Lung (tissue), 10 donors: ENCODE data around the gene GH1. TPM values are rescaled to one million over a fixed set of nuclear protein-coding genes. Genes with fewer than 3 reads are reported as not detected.
A peak's percentile ranks its signal among the peaks of the same experiment; 100 is the strongest.
"Not testable (repeated sequence)": the region's sequence is repeated elsewhere in the genome, so short reads cannot be mapped to it uniquely, and the experiment has no call there.

Experiments
- ATAC-seq: fragments of 200-7000 bp; cut with Tn5 transposase; one replicate; pipeline ENCODE4 v1.9.1; 2020; ENCODE audit warnings: moderate number of reproducible peaks; ENCODE audit not compliant: insufficient read depth, low FRiP score
- DNase-seq, 3 donors: peaks; one replicate each; pipeline ENCODE4 v3.0.0-alpha.2; 2013 to 2017
- H3K27ac ChIP-seq, 2 donors: one replicate each; pipeline ENCODE4 v1.5.1; 2013; ENCODE audit warnings: mild to moderate bottlenecking in 2 of 2, moderate library complexity in 2 of 2, control low read depth in 1 of 2, inconsistent platforms in 1 of 2, low read depth in 1 of 2, low read length in 1 of 2
- H3K27me3 ChIP-seq, 3 donors: one replicate each; pipeline ENCODE4 v1.5.1; 2013; ENCODE audit warnings: low read length in 2 of 3; ENCODE audit not compliant: control insufficient read depth in 3 of 3, insufficient read depth in 3 of 3
- H3K36me3 ChIP-seq, 4 donors: one replicate each; pipeline ENCODE4 v1.5.1; 2013; ENCODE audit warnings: low read length in 4 of 4, mild to moderate bottlenecking in 1 of 4, moderate library complexity in 1 of 4; ENCODE audit not compliant: control insufficient read depth in 4 of 4, insufficient read depth in 4 of 4
- H3K4me1 ChIP-seq, 5 donors: one replicate each; pipeline ENCODE4 v1.5.1; 2013; ENCODE audit warnings: low read length in 5 of 5, mild to moderate bottlenecking in 2 of 5, moderate library complexity in 1 of 5; ENCODE audit not compliant: control insufficient read depth in 5 of 5, insufficient read depth in 5 of 5
- H3K4me3 ChIP-seq: one replicate; pipeline ENCODE4 v1.5.1; 2013; ENCODE audit warnings: mild to moderate bottlenecking, control low read depth, moderate library complexity
- H3K9ac ChIP-seq, 2 donors: one replicate each; pipeline ENCODE4 v1.5.1; 2013; ENCODE audit warnings: low read length in 2 of 2, control low read depth in 1 of 2; ENCODE audit not compliant: insufficient read depth in 1 of 2
- H3K9me3 ChIP-seq, 4 donors: one replicate each; pipeline ENCODE4 v1.5.1; 2013; ENCODE audit warnings: low read length in 3 of 4, mild to moderate bottlenecking in 1 of 4, moderate library complexity in 1 of 4; ENCODE audit not compliant: control insufficient read depth in 4 of 4, insufficient read depth in 3 of 4
- WGBS, 2 donors: extraction: QIAGEN DNeasy Blood & Tissue Kit; methylation state at CpG; one replicate each; pipeline ENCODE4 v1.1.7; 2013; 5-methylcytosine and 5-hydroxymethylcytosine counted together
- polyA plus RNA-seq, 2 donors: library from polyadenylated mRNA; stranded (reverse); fragments of 200-250 nt; gene quantifications; one replicate each; pipeline ENCODE4 v1.2.1, GENCODE V29; 2013
- total RNA-seq, 2 donors: library from RNA; depleted of rRNA in 1 of 2; stranded (reverse); fragments of >200 nt in 1 of 2; gene quantifications; one replicate each; pipeline ENCODE4 v1.2.1, GENCODE V29; 2014 to 2021
- donor health status: Bipolar disorder and iron deficiency.
- donor health status: healthy.
- donor health status: DM: yes; HTN: yes; CAD: no.

GH1 gene
- total and polyA plus RNA-seq, 4 donors = not detected

DNA sequence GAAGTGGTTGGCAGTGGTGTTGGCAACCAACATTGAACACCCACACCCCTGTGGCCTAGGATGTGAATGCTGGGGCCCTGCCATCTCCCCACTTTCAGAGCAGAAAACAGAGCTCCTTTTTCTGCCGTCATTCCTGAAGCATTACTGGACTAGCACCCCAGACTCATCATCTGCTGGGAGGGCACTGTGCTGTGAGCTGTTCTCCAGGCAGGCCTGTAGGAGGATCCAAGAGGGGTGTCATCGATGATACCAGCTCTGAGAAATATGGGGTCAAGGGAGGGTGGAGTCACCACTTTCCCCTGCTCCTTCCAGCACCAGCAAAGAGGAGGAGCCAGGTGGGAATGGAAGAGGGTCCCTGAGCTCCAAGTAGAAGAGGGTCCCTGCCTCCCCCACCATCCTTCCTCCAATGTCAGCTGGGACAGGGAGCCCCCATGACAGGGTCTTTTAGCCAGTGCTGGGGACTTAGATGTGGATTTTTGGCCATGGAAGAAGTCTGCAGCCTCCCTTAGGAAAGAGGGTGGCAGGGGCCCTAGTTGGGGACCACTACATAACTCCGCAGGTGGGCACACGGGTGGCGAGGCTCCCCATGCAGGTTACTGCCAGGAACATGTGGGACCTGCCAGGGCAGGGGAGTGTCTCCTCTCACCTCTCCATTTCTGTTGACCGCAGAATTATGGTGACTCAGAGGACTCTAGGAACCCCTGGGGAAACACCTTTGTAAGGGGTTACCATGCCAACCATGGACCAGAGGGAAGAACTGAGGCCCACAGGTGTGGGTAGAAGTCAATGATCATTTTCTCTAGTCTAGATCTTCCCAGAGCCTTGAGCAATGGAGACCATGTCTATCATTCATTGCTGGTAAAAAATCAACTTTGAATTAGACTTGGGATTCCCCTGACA, 19.5 kb downstream of the GH1 start:
- not testable (repeated sequence) for H3K9ac ChIP-seq, H3K4me3 ChIP-seq, H3K27ac ChIP-seq, H3K27me3 ChIP-seq, H3K36me3 ChIP-seq, ATAC-seq, H3K4me1 ChIP-seq, DNase-seq, H3K9me3 ChIP-seq
- 88 to 90% methylated on average over 6 of the region's 6 CpGs for WGBS, 2 donors

DNA sequence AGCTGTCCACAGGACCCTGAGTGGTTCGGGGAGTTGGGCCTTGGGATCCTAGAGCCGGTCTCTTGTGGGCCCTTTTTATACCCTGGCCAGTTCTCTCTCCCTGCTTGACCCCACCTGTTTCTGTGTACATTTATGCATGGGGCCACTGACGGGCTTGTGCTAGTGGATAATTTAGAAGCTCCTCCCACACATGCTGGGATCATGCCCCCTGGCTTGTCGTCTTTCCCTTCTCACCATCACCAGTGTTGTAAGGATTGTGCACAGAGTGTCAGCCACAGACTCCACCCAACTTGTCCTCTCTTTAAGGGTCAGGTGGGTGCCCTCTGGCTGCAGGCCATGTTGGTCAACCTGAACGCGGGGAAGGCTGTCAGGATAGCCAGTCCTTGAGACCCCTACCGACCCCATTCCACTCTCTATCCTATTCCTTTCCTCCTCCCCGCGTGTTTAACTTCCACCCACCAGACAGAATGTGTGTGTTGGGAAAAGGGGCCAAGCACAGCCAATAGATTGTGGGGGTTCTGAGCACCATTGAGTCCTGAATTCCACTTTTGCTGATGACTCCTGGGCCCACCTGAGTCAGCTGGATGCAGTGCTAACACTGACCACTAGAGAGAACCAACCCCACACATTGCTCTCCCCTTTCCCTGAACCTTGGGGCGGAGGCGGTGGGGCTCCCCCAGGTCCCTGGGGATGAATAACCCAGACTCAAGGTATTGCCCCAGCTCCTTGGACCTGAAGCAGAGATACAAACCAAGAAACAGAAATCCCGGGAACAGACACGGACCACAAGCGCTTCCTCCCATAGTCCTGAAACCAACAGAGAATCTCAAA, 21.9 kb downstream of the GH1 start, which contains the start of gene CSH1:
TSS of gene CSH1 (minus strand) at position 51 of the 831 bp plus-strand sequence. CDS start 63 bp downstream, outside the sequence.
- H3K4me3 ChIP-seq, H3K9ac ChIP-seq, H3K27ac ChIP-seq, H3K9me3 ChIP-seq, H3K27me3 ChIP-seq, H3K36me3 ChIP-seq, DNase-seq, H3K4me1 ChIP-seq, ATAC-seq: not testable (repeated sequence)
- WGBS, 2 donors = 95 to 96% methylated on average over 8 to 10 of the region's 14 CpGs

DNA sequence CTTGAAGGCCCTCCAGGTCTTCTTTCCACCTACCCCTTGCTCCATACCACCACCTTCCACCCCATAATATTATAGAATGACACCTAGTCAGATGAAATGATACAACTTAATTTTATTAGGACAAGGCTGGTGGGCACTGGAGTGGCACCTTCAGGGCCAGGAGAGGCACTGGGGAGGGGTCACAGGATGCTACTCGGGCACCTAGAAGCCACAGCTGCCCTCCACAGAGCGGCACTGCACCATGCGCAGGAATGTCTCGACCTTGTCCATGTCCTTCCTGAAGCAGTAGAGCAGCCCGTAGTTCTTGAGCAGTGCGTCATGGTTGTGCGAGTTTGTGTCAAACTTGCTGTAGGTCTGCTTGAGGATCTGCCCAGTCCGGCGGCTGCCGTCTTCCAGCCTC, 23.8 kb downstream of the GH1 start:
- not testable (repeated sequence) for H3K4me3 ChIP-seq, H3K27ac ChIP-seq, H3K4me1 ChIP-seq, H3K27me3 ChIP-seq, H3K9ac ChIP-seq, DNase-seq, H3K36me3 ChIP-seq, H3K9me3 ChIP-seq, ATAC-seq
- 91 to 94% methylated on average over 7 to 10 of the region's 10 CpGs for WGBS, 2 donors

DNA sequence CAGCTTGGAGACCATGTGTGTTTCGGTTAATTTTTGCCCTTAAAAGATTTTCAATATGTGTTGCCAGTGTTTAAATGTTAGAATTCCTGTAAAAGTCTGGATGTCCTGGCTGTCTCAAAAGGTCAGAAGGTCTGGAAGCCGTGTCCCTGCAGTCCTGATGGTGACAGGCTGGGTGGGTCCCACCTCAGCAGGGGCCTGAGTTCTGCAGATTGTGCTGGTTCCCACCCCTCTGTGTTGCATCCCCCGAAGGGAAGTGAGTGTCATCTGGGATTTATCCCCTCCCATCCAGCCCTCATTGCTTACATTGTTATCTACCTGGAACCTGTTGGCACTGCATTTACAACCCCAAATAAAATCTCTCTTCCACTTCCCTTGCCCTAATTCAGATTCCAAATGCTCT, 24.6 kb downstream of the GH1 start:
- ATAC-seq, H3K36me3 ChIP-seq, DNase-seq, H3K9me3 ChIP-seq, H3K4me1 ChIP-seq, H3K4me3 ChIP-seq, H3K27me3 ChIP-seq, H3K27ac ChIP-seq, H3K9ac ChIP-seq: not testable (repeated sequence)
- WGBS, 2 donors = 68 to 86% methylated on average over 3 of the region's 3 CpGs

DNA sequence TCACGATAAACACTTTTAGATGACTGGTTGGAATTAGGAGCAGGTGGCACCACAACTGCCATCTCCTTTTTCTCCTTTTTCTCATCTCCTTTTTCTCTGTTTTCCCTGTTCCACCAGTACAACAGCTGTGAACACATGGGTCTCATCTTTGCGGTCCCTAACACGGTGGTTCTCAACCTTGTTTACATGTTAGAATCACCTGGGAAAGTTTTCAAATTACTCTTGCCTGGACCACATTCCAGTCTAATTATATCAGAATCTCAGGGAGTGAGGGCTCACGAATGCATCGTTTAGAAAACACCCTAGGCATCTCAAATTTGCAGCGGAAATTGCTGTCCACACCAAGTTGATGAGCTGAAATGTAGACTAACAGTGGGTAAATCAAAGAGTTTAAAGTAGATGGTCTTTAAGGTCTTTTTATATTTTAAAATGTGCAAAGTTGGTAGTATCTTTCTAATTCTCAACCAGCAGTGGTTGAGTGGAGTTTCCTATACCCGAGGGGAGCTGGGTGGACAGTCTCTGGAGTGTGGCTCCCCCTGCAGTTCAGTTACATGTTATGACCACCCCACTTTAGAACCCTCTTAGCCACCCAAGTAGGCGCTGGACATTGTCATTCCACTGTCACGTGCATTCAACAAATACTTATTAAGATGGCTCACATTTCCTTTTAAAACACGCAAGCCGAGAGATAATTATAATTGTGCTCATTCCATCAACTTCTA, 26.2 kb downstream of the GH1 start:
- DNase-seq, H3K4me1 ChIP-seq, H3K9me3 ChIP-seq, H3K9ac ChIP-seq, H3K36me3 ChIP-seq, H3K27me3 ChIP-seq, ATAC-seq, H3K27ac ChIP-seq, H3K4me3 ChIP-seq: not testable (repeated sequence)
- 52 to 80% methylated on average over 10 to 11 of the region's 11 CpGs for WGBS, 2 donors

DNA sequence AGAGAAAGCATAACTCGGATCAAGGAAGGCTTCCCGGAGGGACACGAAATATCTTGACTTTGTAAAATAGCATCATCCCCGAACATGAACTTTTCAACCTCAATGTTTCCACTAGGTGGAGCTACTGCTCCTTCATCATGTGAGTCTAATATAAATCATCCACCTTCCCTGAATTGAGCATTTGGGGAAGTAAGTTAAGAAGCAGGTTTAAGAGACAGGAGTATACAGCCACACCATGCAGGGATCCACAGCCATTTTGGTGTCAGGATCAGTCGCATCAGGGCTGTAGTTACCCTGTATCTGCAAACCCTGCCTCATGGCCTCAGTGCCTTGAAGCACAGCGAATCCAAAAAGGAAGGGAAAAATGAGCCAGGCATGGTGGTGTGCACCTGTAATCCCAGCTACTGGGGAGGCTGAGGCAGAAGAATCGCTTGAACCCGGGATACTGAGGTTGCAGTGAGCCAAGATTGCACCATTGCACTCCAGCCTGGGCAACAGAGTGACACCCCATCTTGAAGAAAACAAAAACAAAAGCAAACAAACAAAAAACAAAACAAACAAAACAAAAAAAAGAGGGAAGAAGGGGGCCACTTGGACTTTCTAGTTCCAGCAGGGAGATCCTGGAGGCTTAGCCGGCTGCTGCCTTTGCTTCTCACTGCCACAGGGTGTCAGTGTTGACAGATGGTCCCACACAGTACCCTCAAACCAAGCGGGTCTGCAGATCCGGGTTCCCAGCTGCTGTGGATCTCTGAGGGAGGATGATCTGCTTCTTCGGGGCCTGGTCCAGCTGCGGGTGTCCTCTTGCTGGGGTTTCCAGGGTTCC, 29.4 kb downstream of the GH1 start:
- not testable (repeated sequence) for H3K9me3 ChIP-seq, H3K4me1 ChIP-seq, H3K9ac ChIP-seq, H3K4me3 ChIP-seq, H3K27ac ChIP-seq, H3K27me3 ChIP-seq, H3K36me3 ChIP-seq
- 33% methylated on average over 13 of the region's 13 CpGs for WGBS, 2 donors
- peak; percentile 52 to 60 (median 57) for DNase-seq
- peak; percentile 61 for ATAC-seq

DNA sequence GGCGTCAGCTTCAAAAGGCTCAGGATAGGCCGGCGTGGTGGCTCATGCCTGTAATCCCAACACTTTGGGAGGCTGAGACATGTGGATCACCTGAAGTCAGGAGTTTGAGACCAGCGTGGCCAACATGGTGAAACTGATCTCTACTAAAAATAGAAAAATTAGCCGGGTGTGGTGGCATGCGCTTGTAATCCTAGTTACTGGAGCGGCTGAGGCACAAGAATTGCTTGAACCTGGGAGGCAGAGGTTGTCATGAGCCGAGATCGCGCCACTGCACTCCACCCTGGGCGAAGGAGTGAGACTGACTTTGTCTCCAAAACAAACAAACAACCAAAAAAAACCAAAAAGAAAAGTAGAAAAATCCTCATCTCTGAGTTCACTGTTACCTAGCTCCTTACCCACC, 33.5 kb downstream of the GH1 start:
- ATAC-seq, H3K4me3 ChIP-seq, H3K9ac ChIP-seq, H3K36me3 ChIP-seq, DNase-seq, H3K27me3 ChIP-seq, H3K9me3 ChIP-seq, H3K27ac ChIP-seq, H3K4me1 ChIP-seq: not testable (repeated sequence)
- WGBS, 2 donors = 89 to 96% methylated on average over 11 of the region's 11 CpGs
